ENCODE results near the gene CTNNA2.

The CTNNA2 gene

GRCh38 chr2:79715338-79715737 lies 202.5 kb downstream of the CTNNA2 start:
- DNase-seq: no peak

- no peak for DNase-seq
These were observed 203.4 kb downstream of the CTNNA2 start for GRCh38 chr2:79716266-79716665.

GRCh38 chr2:79717364-79718007 lies 204.6 kb downstream of the CTNNA2 start:
- DNase-seq: no peak

- no peak for DNase-seq
These were observed 208.2 kb downstream of the CTNNA2 start for GRCh38 chr2:79721061-79721460.

- DNase-seq: no peak
These were observed 209.1 kb downstream of the CTNNA2 start for GRCh38 chr2:79721966-79722365.

- DNase-seq: no peak
These were observed 211.0 kb downstream of the CTNNA2 start for GRCh38 chr2:79723830-79724229.

GRCh38 chr2:79729532-79729931 lies 216.7 kb downstream of the CTNNA2 start:
- DNase-seq: no peak

- no peak for DNase-seq
These were observed 221.7 kb downstream of the CTNNA2 start for GRCh38 chr2:79734518-79734917.

- DNase-seq: no peak
These were observed 228.1 kb downstream of the CTNNA2 start for GRCh38 chr2:79740879-79741443.

GRCh38 chr2:79750321-79750720 lies 237.5 kb downstream of the CTNNA2 start:
- no peak for DNase-seq

GRCh38 chr2:79757526-79757925 lies 244.7 kb downstream of the CTNNA2 start:
- no peak for DNase-seq

- DNase-seq: no peak
These were observed 245.2 kb downstream of the CTNNA2 start for GRCh38 chr2:79758042-79758441.

- DNase-seq: no peak
These were observed 246.0 kb downstream of the CTNNA2 start for GRCh38 chr2:79758749-79759282.

- DNase-seq: no peak
These were observed 258.1 kb downstream of the CTNNA2 start for GRCh38 chr2:79770926-79771325.

GRCh38 chr2:79771493-79771892 lies 258.6 kb downstream of the CTNNA2 start:
- DNase-seq: no peak

GRCh38 chr2:79774016-79774415 lies 261.2 kb downstream of the CTNNA2 start:
- no peak for DNase-seq

GRCh38 chr2:79776461-79776860 lies 263.6 kb downstream of the CTNNA2 start:
- DNase-seq: no peak

GRCh38 chr2:79780781-79781180 lies 267.9 kb downstream of the CTNNA2 start:
- DNase-seq: no peak

GRCh38 chr2:79782576-79783452 lies 270.0 kb downstream of the CTNNA2 start:
- DNase-seq: no peak

GRCh38 chr2:79788952-79789651 lies 276.3 kb downstream of the CTNNA2 start:
- DNase-seq: peak; percentile 68

- DNase-seq: no peak
These were observed 277.0 kb downstream of the CTNNA2 start for GRCh38 chr2:79789811-79790210.

- peak; percentile 59 for DNase-seq
These were observed 279.2 kb downstream of the CTNNA2 start for GRCh38 chr2:79792090-79792489.

- DNase-seq: no peak
These were observed 280.2 kb downstream of the CTNNA2 start for GRCh38 chr2:79793006-79793405.

Data from DMS153 (cell line).